ENCODE data around the gene SEM1. TPM values are rescaled to one million over a fixed set of nuclear protein-coding genes. Genes with fewer than 3 reads are reported as not detected.

SEM1 gene
- total and polyA plus RNA-seq, 2 of the 4 experiments (the other 2 are of a cell fraction) = 17.2 to 38.0 TPM

- Histone ChIP-seq H3K9me1 (ENCODE audit: insufficient read depth, low read length) (no peaks in the 10 kb centered on the region), H2AK9ac (replicated peaks; ENCODE audit: low read depth, low read length, poor library complexity) (no peak overlapping the region), H3K18ac (ENCODE audit: low read depth, low read length) (no peak overlapping the region), H2BK15ac (ENCODE audit: low read depth, low read length) (no peak overlapping the region), H3K9ac (ENCODE audit: low read depth, low read length) (no peak overlapping the region), H2BK5ac (ENCODE audit: low read depth, low read length, poor library complexity, severe bottlenecking) (no peak overlapping the region), H3K36me3 (ENCODE audit: control insufficient read depth, insufficient read depth, low read length) (peaks cover 5% of the 10 kb centered on the region; the same call in 1 of the 2 replicates), H3K4ac (ENCODE audit: low read depth, low read length) (no peak overlapping the region), H2BK120ac (ENCODE audit: low read depth, low read length) (no peak overlapping the region), H3K4me3 (ENCODE audit: insufficient read depth, low read depth, low read length) (no peak overlapping the region), H3K27me3 (ENCODE audit: control insufficient read depth, insufficient read depth, low read length) (no peaks in the 10 kb centered on the region), H3K56ac (ENCODE audit: extremely low read depth, insufficient read depth, low read length) (no peak overlapping the region), H4K91ac (ENCODE audit: insufficient read depth, low read depth, low read length) (no peak overlapping the region), H4K5ac (ENCODE audit: low read depth, low read length) (no peak overlapping the region), H3K14ac (replicated peaks; ENCODE audit: low read depth, low read length) (no peak overlapping the region), H2BK20ac (ENCODE audit: low read depth, low read length) (no peak overlapping the region), H4K8ac (ENCODE audit: low read depth in 2 of 2, low read length in 2 of 2) (no peak overlapping the region), H4K20me1 (ENCODE audit: insufficient read depth, low read length) (peaks cover 27% of the 10 kb centered on the region; the same call in 1 of the 2 replicates), H3K23ac (ENCODE audit: low read depth, low read length) (no peak overlapping the region), H3K4me2 (ENCODE audit: low read depth, low read length) (no peak overlapping the region), H3K79me1 (ENCODE audit: low read depth in 1 of 2, low read length in 2 of 2) (peaks cover 5 to 27% of the 10 kb centered on the region in 2 experiments; a peak in 3 of 4 replicates), H3K4me1 (ENCODE audit: control insufficient read depth, insufficient read depth, low read length) (no peaks in the 10 kb centered on the region), H2AK5ac (ENCODE audit: low read depth, low read length) (no peak overlapping the region), H3K27ac (ENCODE audit: insufficient read depth, low read length) (no peak overlapping the region), H3K9me3 (ENCODE audit: control insufficient read depth, insufficient read depth, low read length) (no peaks in the 10 kb centered on the region), H2AFZ (replicated peaks; ENCODE audit: low read length, poor library complexity) (no peak overlapping the region)
- ATAC-seq (ENCODE audit: low read depth) = no peak
- dilution Hi-C loops (cut with HindIII; ENCODE audit: low sequenced_read_pairs, unreplicated experiment) = no loop called here
- intact Hi-C loops (cut with micrococcal nuclease) = no loop called here
- no CpG with 5 or more reads among the region's 1 CpG for WGBS, 2 experiments (ENCODE audit: extremely low coverage in 2 of 2, insufficient read length in 1 of 2)
- BruUV-seq (replicated peaks) = no TSS peak
- in situ Hi-C loops (cut with MboI; ENCODE audit: low sequenced_read_pairs) = no loop called here
- ChIA-PET CTCF (no interaction called here), POLR2A (ENCODE audit: unreplicated experiment) (no interaction called here)
- TF ChIP-seq USF2 (IDR thresholded peaks at IDR 0.05; ENCODE audit: low read depth, low read length) (no peak), MAZ (IDR thresholded peaks at IDR 0.05; ENCODE audit: borderline replicate concordance, low read depth, low read length) (no peak), MAFK (IDR thresholded peaks at IDR 0.05; ENCODE audit: low read depth, low read length) (no peak), SMC3 (IDR thresholded peaks at IDR 0.05; ENCODE audit: low read depth, low read length) (no peak), RFX5 (IDR thresholded peaks at IDR 0.05; ENCODE audit: low read depth, low read length) (no peak), BHLHE40 (IDR thresholded peaks at IDR 0.05; ENCODE audit: low read depth, low read length) (no peak), CTCF (conservative IDR thresholded peaks at IDR 0.05; ENCODE audit: low read depth, low read length) (no peak), POLR2A (IDR thresholded peaks at IDR 0.05; ENCODE audit: low read depth, low read length) (no peak)
- no peak for DNase-seq
Measured at GRCh38 chr7:96695581-96695980, 14.1 kb downstream of the SEM1 start.
